Esophagus squamous epithelium (tissue), 5 donors: Measurements from ENCODE around the gene PLEKHM3. TPM values are rescaled to one million over a fixed set of nuclear protein-coding genes. Genes with fewer than 3 reads are reported as not detected.

ENCODE experiments used
- DNase-seq: peaks from one replicate; lab custom pipeline; 2025; lab: John Stamatoyannopoulos, UW
- H3K27ac ChIP-seq, 4 donors: fragments of 200-600 bp; sonication (generic); one replicate each; pipeline ENCODE4 v1.5.1; 2016 to 2019; ENCODE audit warnings: mild to moderate bottlenecking in 1 of 4
- H3K27me3 ChIP-seq, 4 donors: fragments of 200-600 bp; sonication (generic); 1 replicate in 3 of 4; 2 replicates in 1 of 4; pipeline versions ENCODE4 v1.5.1 to v1.6.0; 2017 to 2021; ENCODE audit warnings: antibody characterized with exemption in 1 of 4
- H3K36me3 ChIP-seq, 3 donors: fragments of 200-600 bp; sonication (generic); one replicate each; pipeline ENCODE4 v1.5.1; 2016 to 2019
- H3K4me1 ChIP-seq, 3 donors: fragments of 200-600 bp; sonication (generic); one replicate each; pipeline ENCODE4 v1.5.1; 2017 to 2019
- H3K4me3 ChIP-seq, 4 donors: fragments of 200-600 bp; sonication (generic); 1 replicate in 3 of 4; 2 replicates in 1 of 4; pipeline ENCODE4 v1.5.1; 2016 to 2019; ENCODE audit warnings: mild to moderate bottlenecking in 2 of 4, moderate library complexity in 1 of 4
- H3K9me3 ChIP-seq, 3 donors: fragments of 200-600 bp; sonication (generic); one replicate each; pipeline ENCODE4 v1.5.1; 2016 to 2019
- POLR2A ChIP-seq, 4 donors: fragments of 450-650 bp; IDR thresholded peaks; one replicate each; pipeline ENCODE4 v1.6.1; 2017; ENCODE audit warnings: antibody characterized with exemption in 4 of 4, mild to moderate bottlenecking in 4 of 4, moderate library complexity in 3 of 4
- WGBS, 2 donors: methylation state at CpG; one replicate each; pipeline ENCODE4 v1.1.5; 2018; 5-methylcytosine and 5-hydroxymethylcytosine counted together
- intact Hi-C: fragments of 100-400 bp; cut with DNase I; formaldehyde crosslinking; loops from one replicate; pipeline ENCODE4 v1.15.0; 2022
- total RNA-seq, 4 donors: library from RNA; depleted of rRNA; stranded (reverse); fragments of >200 nt; gene quantifications; one replicate each; pipeline ENCODE4 v1.1.0, GENCODE V29; 2016
- TF ChIP-seq, protein P1 (sequence below), 6 experiments: fragments of 450-650 bp in 4 of 6; fragments of 200-600 bp in 2 of 6; sonication (generic) in 2 of 6; IDR thresholded peaks; one replicate each; pipeline ENCODE4 v1.5.1; 2016 to 2019; ENCODE audit warnings: antibody characterized with exemption in 6 of 6, mild to moderate bottlenecking in 4 of 6, moderate library complexity in 4 of 6
- donor health status: DM: yes; HTN: yes; CAD: no.

PLEKHM3 gene
- total RNA-seq, 4 donors from 2014 or later = 3.7 to 19.3 (median 6.7) TPM

DNA sequence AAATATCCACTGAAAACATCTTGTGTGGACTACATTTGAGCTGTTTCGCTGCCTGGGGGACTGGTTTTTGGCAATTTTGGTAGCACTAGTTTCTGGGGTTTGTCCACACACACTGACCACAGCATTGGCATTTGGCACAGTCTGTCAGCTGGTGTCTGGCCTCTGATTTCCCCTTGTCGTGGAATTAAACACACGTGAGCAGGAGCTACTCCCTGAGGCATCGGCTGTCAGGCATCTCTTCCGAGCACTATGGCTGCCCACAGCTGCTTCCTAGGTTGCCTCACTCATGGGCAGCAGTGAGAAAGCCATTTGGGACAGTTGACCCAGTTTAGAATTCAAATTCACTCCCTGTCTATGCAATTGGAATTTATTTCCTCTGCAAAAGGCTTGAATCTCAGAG is 208.8 kb downstream of the PLEKHM3 start:
- peaks cover 0 to 19% (median 5%) of the 10 kb centered on the region in 3 donors for H3K4me1 ChIP-seq
- DNase-seq = no peak
- H3K27me3 ChIP-seq = no peaks in the 10 kb centered on the region
- 79 to 89% methylated on average over 5 of the region's 5 CpGs for WGBS, 2 donors
- TF ChIP-seq, protein P1, sequence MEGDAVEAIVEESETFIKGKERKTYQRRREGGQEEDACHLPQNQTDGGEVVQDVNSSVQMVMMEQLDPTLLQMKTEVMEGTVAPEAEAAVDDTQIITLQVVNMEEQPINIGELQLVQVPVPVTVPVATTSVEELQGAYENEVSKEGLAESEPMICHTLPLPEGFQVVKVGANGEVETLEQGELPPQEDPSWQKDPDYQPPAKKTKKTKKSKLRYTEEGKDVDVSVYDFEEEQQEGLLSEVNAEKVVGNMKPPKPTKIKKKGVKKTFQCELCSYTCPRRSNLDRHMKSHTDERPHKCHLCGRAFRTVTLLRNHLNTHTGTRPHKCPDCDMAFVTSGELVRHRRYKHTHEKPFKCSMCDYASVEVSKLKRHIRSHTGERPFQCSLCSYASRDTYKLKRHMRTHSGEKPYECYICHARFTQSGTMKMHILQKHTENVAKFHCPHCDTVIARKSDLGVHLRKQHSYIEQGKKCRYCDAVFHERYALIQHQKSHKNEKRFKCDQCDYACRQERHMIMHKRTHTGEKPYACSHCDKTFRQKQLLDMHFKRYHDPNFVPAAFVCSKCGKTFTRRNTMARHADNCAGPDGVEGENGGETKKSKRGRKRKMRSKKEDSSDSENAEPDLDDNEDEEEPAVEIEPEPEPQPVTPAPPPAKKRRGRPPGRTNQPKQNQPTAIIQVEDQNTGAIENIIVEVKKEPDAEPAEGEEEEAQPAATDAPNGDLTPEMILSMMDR (IDR thresholded peaks at IDR 0.05) = no peak
- TF ChIP-seq POLR2A (IDR thresholded peaks at IDR 0.05) = no peak
- H3K36me3 ChIP-seq = no peaks in the 10 kb centered on the region
- no peak overlapping the region for H3K27ac ChIP-seq
- H3K9me3 ChIP-seq = no peaks in the 10 kb centered on the region
- no peak overlapping the region for H3K4me3 ChIP-seq
- intact Hi-C loops = no loop called here

DNA sequence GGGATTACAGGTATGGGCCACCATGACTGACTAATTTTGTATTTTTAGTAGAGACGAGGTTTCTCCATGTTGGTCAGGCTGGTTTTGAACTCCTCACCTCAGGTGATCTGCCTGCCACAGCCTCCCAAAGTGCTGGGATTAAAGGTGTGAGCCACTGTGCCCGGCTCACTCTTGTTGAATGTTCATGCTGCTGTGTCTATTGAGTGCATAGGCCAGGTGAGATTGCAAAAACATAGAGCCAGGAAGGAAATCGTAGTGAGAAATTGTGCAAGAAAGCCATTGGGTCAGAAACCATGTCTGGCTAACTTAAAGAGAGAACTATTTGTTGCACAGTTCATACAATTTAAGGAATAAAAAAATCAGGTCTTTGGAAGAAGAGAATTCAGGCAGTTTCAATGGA is 210.1 kb downstream of the PLEKHM3 start:
- no peak overlapping the region for H3K4me3 ChIP-seq
- no peaks in the 10 kb centered on the region for H3K36me3 ChIP-seq
- TF ChIP-seq, protein P1 (IDR thresholded peaks at IDR 0.05) = no peak
- TF ChIP-seq POLR2A (IDR thresholded peaks at IDR 0.05) = no peak
- intact Hi-C loops = no loop called here
- no peak for DNase-seq
- WGBS, 2 donors = 85 to 87% methylated on average over 3 of the region's 3 CpGs
- no peaks in the 10 kb centered on the region for H3K27me3 ChIP-seq
- no peaks in the 10 kb centered on the region for H3K9me3 ChIP-seq
- no peak overlapping the region for H3K27ac ChIP-seq
- H3K4me1 ChIP-seq = peaks cover 5 to 27% (median 14%) of the 10 kb centered on the region in 3 donors

DNA sequence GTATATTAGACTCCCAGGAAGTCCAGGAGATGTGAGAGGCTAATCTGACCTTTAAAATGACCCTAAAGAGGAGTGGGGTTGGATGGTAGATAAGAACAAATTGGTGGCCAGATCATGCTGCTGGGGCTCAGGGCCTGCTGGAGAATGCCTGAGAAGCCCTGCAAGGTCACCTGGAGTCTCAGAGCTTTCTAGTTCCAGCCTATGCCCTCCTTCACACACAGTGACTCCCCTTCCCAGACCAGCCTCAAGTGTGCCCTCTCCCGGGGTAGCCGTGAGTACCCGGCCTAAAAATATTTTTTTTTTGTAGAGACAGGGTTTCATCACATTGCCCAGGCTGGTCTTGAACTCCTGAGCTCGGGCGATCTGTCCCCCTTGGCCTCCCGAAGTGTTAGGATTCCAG is 211.4 kb downstream of the PLEKHM3 start:
- Histone ChIP-seq H3K27ac (no peak overlapping the region), H3K27me3 (no peaks in the 10 kb centered on the region), H3K36me3 (no peaks in the 10 kb centered on the region), H3K4me3 (no peak overlapping the region), H3K4me1 (peaks cover 5 to 25% (median 14%) of the 10 kb centered on the region in 3 donors), H3K9me3 (no peaks in the 10 kb centered on the region)
- no peak for DNase-seq
- no peak for TF ChIP-seq POLR2A (IDR thresholded peaks at IDR 0.05)
- TF ChIP-seq, protein P1 (IDR thresholded peaks at IDR 0.05) = no peak
- WGBS, 2 donors = 79 to 94% methylated on average over 6 of the region's 6 CpGs
- intact Hi-C loops = no loop called here

DNA sequence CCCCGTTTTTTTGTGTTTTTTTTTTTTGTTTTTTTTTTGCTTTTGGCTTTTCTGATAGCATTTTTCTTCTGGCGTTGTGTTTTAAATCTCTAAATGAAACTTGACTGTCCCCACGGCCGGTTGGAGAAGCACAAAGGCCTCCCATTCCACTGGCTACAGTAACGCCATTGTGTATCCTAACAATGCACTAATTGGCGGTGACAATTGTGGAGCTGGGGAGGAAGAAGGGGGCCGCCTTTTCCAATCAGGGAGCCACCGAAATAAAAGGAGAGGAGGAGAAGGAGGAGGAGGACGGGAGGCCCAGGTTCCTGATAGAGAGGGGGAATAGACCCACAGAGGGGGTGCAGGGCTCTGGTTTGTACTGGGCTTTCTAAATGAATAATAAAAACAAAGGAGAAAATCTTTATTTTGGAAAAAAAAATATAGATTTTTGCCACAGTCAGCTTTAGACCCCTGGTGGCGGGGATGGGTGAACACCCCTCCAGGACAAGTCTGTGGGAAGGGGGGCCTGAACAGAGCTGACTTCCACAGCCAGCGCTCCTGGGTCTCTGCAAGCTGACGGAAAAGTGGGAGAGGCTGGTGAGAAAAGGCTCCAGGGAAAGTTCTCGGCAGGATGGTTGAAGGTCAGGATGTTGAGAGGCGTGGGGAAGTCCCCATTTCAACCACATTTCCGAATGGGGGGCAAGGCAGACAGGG is 212.0 kb downstream of the PLEKHM3 start:
- intact Hi-C loops = no loop called here
- H3K4me3 ChIP-seq = no peak overlapping the region
- DNase-seq = no peak
- no peak for TF ChIP-seq POLR2A (IDR thresholded peaks at IDR 0.05)
- TF ChIP-seq, protein P1 (IDR thresholded peaks at IDR 0.05) = no peak
- WGBS, 2 donors = 73 to 84% methylated on average over 15 of the region's 15 CpGs
- no peaks in the 10 kb centered on the region for H3K9me3 ChIP-seq
- no peaks in the 10 kb centered on the region for H3K36me3 ChIP-seq
- no peak overlapping the region for H3K27ac ChIP-seq
- H3K4me1 ChIP-seq = peaks cover 5 to 31% (median 14%) of the 10 kb centered on the region in 3 donors
- H3K27me3 ChIP-seq = no peaks in the 10 kb centered on the region

DNA sequence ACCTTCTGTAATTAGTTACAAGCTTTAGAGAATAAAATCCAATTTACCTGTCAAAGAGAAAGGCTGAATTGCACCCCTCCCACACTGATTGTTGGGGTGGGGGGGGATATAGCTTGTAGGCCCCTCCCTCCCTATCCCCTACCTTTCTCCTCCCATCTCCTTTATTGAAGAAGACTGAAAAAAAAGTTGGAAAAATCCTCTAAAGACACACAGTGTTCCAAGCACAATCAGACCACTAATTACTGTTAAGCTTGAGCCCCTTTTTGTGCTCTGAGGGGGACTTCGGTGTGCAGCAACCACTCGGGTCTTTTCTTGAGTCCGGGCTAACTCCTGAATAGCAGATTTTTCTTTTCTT is 212.6 kb downstream of the PLEKHM3 start:
- Histone ChIP-seq H3K4me3 (no peak overlapping the region), H3K9me3 (no peaks in the 10 kb centered on the region), H3K27me3 (no peaks in the 10 kb centered on the region), H3K36me3 (no peaks in the 10 kb centered on the region), H3K27ac (no peak overlapping the region), H3K4me1 (peaks cover 5 to 36% (median 14%) of the 10 kb centered on the region in 3 donors)
- 78 to 81% methylated on average over 3 of the region's 3 CpGs for WGBS, 2 donors
- TF ChIP-seq, protein P1 (IDR thresholded peaks at IDR 0.05) = no peak
- no peak for TF ChIP-seq POLR2A (IDR thresholded peaks at IDR 0.05)
- no peak for DNase-seq
- intact Hi-C loops = no loop called here
